ENCODE measurements around the gene MGLL. TPM values are rescaled to one million over a fixed set of nuclear protein-coding genes. Genes with fewer than 3 reads are reported as not detected.

Gene MGLL
- total RNA-seq, 1 donor from 2014 or later, result 0.97 TPM

DNA sequence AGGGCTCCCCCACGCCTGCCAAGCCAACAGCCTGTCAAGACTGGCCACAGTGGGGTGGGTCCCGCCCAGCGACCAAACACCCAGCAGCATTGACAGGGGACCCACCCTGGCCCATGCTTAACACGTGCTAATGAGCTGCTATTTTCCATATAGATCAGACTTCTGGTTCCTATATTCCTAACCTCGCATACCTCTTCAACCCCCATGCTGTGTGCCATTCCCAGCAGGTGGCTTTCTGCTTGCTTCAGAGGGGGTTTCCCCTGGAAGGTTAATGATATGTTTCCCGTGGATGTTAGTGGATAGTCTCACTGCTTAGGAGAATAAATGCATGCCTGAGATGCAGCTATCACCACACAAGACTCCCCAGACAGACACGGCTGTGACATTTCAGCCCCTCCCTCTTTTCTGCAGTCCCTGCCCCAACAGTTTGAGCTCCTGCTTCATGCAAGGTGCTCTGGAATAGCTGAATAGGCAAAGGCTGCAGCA lies 37.9 kb upstream of the MGLL start:
- TF ChIP-seq, protein P1, sequence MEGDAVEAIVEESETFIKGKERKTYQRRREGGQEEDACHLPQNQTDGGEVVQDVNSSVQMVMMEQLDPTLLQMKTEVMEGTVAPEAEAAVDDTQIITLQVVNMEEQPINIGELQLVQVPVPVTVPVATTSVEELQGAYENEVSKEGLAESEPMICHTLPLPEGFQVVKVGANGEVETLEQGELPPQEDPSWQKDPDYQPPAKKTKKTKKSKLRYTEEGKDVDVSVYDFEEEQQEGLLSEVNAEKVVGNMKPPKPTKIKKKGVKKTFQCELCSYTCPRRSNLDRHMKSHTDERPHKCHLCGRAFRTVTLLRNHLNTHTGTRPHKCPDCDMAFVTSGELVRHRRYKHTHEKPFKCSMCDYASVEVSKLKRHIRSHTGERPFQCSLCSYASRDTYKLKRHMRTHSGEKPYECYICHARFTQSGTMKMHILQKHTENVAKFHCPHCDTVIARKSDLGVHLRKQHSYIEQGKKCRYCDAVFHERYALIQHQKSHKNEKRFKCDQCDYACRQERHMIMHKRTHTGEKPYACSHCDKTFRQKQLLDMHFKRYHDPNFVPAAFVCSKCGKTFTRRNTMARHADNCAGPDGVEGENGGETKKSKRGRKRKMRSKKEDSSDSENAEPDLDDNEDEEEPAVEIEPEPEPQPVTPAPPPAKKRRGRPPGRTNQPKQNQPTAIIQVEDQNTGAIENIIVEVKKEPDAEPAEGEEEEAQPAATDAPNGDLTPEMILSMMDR (IDR thresholded peaks at IDR 0.05; ENCODE audit: unreplicated experiment), result no peak
- Mint-ChIP-seq H3K36me3 (ENCODE audit: low read depth, unreplicated experiment) (no peaks in the 10 kb centered on the region), H3K27ac (ENCODE audit: unreplicated experiment) (no peak overlapping the region), H3K27me3 (ENCODE audit: unreplicated experiment) (no peaks in the 10 kb centered on the region), H3K4me3 (ENCODE audit: unreplicated experiment) (no peak overlapping the region), H3K4me1 (ENCODE audit: unreplicated experiment) (no peaks in the 10 kb centered on the region), H3K9me3 (ENCODE audit: unreplicated experiment) (no peaks in the 10 kb centered on the region)
- DNase-seq (ENCODE audit: low spot score), result no peak

DNA sequence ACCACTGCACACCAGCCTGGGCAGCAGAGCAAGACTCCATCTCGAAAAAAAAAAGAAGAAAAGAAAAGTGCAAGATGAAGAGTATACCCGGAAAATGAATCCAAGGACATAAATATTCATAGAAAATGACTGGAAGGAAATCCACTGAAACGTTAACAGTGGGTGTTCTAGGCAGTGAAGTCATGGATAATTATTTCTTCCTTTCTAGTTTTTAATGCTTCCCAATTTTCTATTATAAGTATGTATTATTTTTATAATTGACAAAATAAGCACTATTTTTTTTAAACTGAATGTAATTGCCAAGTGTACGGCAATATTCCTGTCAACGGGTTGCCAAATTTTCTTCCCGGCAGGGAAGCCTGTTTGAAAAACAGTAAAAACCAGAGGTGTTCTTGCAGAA lies 37.4 kb upstream of the MGLL start:
- Mint-ChIP-seq H3K36me3 (ENCODE audit: low read depth, unreplicated experiment) (no peaks in the 10 kb centered on the region), H3K4me3 (ENCODE audit: unreplicated experiment) (no peak overlapping the region)

DNA sequence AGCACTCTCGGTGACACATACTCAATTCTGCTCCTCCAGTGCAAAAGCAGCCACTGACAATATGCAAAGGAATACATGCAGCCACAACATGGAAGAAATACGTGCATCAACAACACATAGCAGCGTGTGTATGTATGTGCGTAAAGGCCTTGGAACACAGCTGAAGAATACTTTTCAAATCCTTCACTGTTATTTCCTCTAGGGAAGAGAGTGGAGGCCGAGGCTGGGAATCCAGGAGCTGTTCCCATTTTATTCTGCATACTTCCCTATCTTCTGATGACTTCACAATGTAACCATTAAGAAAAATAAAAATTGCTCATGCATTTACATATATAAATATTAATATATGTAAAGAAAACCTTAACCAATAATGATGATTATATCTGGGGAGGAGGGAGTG lies 36.6 kb upstream of the MGLL start:
- H3K36me3 Mint-ChIP-seq (ENCODE audit: low read depth, unreplicated experiment), result no peaks in the 10 kb centered on the region
- H3K4me1 Mint-ChIP-seq (ENCODE audit: unreplicated experiment), result no peaks in the 10 kb centered on the region
- H3K9me3 Mint-ChIP-seq (ENCODE audit: unreplicated experiment), result no peaks in the 10 kb centered on the region
- TF ChIP-seq, protein P1 (IDR thresholded peaks at IDR 0.05; ENCODE audit: unreplicated experiment), result no peak
- no peaks in the 10 kb centered on the region for H3K27me3 Mint-ChIP-seq (ENCODE audit: unreplicated experiment)
- DNase-seq (ENCODE audit: low spot score), result no peak
- no peak overlapping the region for H3K4me3 Mint-ChIP-seq (ENCODE audit: unreplicated experiment)
- no peak overlapping the region for H3K27ac Mint-ChIP-seq (ENCODE audit: unreplicated experiment)

More for the DNA sequence above, 37.4 kb upstream of the MGLL start:
- Mint-ChIP-seq H3K9me3 (ENCODE audit: unreplicated experiment) (no peaks in the 10 kb centered on the region), H3K27me3 (ENCODE audit: unreplicated experiment) (no peaks in the 10 kb centered on the region), H3K4me1 (ENCODE audit: unreplicated experiment) (no peaks in the 10 kb centered on the region), H3K27ac (ENCODE audit: unreplicated experiment) (no peak overlapping the region)
- DNase-seq (ENCODE audit: low spot score), result no peak
- TF ChIP-seq, protein P1 (IDR thresholded peaks at IDR 0.05; ENCODE audit: unreplicated experiment), result no peak

DNA sequence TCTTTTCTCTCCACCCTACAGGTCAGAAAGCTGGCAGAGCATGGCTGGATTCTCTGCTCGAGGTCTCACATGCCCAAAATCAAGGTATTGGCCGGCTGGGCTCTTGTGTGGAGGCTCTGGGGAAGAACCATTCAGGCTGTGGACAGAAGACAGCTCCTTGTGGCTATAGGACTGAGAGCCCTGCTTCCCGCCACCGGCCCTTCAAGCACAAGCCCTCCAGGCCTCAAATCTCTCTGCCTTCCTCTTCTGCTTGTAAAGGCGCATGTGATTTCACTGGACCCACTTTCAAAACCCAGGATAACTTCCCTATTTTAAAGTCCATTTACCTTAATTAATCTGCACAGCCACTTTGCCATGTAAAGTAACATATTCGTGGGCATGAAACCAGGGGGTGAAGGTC lies 36.2 kb upstream of the MGLL start:
- H3K27me3 Mint-ChIP-seq (ENCODE audit: unreplicated experiment), result no peaks in the 10 kb centered on the region
- TF ChIP-seq, protein P1 (IDR thresholded peaks at IDR 0.05; ENCODE audit: unreplicated experiment), result no peak
- no peak overlapping the region for H3K27ac Mint-ChIP-seq (ENCODE audit: unreplicated experiment)
- H3K4me3 Mint-ChIP-seq (ENCODE audit: unreplicated experiment), result no peak overlapping the region
- H3K4me1 Mint-ChIP-seq (ENCODE audit: unreplicated experiment), result no peaks in the 10 kb centered on the region
- no peaks in the 10 kb centered on the region for H3K36me3 Mint-ChIP-seq (ENCODE audit: low read depth, unreplicated experiment)
- H3K9me3 Mint-ChIP-seq (ENCODE audit: unreplicated experiment), result no peaks in the 10 kb centered on the region
- DNase-seq (ENCODE audit: low spot score), result no peak

DNA sequence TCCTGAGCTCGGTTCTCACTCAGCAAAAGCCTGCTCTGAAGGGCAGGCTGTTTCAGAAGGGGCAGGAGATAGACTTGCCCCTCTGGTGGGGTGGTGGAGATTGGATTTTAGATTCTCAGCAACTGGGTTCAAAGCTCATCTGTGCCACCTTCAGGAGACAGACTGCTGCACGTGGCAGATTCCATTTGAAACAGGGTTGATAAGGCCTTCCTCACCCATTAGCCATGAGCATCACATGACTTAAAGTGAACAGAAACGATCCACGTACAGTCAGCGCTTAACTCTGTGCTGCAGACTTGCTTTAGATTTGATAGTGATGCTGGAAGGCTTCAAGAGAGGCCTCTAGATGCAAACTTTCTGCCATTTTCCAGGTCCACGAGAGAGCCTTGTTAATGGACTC lies 35.0 kb upstream of the MGLL start:
- Mint-ChIP-seq H3K9me3 (ENCODE audit: unreplicated experiment) (no peaks in the 10 kb centered on the region), H3K36me3 (ENCODE audit: low read depth, unreplicated experiment) (no peaks in the 10 kb centered on the region), H3K27ac (ENCODE audit: unreplicated experiment) (no peak overlapping the region), H3K4me1 (ENCODE audit: unreplicated experiment) (no peaks in the 10 kb centered on the region), H3K4me3 (ENCODE audit: unreplicated experiment) (no peak overlapping the region), H3K27me3 (ENCODE audit: unreplicated experiment) (no peaks in the 10 kb centered on the region)
- DNase-seq (ENCODE audit: low spot score), result no peak
- TF ChIP-seq, protein P1 (IDR thresholded peaks at IDR 0.05; ENCODE audit: unreplicated experiment), result no peak
